Measurements from ENCODE around the gene PRKN.

Gene PRKN

GRCh38 chr6:162165479-162165878 lies 562.1 kb downstream of the PRKN start:
- TF ChIP-seq CTCF (conservative IDR thresholded peaks at IDR 0.05; ENCODE audit: low read depth, low read length): no peak
- no peak overlapping the region for H3K4me2 ChIP-seq

DNA sequence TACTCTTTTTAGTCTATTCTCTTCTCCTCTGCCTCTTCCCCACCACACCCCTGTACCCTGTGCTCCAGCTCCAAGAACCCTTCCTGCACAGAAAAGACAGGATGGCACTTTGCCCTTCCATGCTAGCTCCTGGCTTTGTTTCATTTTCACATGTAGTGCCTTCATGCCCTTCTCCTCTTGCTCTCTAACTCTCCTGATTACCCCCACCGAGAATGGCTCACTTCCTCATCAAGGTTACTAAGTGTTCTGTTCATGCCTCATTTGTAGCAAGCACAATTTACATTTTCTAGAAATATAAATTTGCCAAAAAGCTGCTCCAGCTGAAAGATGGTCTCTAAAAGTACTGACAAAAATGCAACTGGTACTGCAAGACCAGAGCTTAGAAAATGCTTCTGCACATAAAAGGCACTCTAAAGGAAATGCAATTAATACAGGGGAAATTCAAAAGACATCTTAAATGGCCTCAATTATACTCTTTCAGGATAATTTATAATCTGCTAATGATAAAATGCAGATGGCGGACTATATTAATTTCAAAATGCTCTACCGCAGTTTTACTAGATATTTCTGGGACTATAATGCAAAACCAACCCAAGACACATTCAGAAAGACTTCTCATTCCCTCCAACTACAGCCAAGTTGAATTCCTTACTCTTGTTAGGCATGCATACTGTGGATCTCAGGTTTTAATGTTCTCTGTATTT lies 570.2 kb downstream of the PRKN start:
- Histone ChIP-seq H3K4me3 (IDR thresholded peaks at IDR 0.05; ENCODE audit: insufficient read depth, low read depth, low read length) (no peak overlapping the region), H3K27me3 (ENCODE audit: insufficient read depth, low read depth) (no peaks in the 10 kb centered on the region), H3K4me2 (no peak overlapping the region), H3K79me2 (ENCODE audit: insufficient read depth, low read depth) (no peaks in the 10 kb centered on the region), H3K9ac (no peak overlapping the region), H2AFZ (ENCODE audit: low read depth) (no peak overlapping the region), H3K27ac (no peak overlapping the region), H4K20me1 (ENCODE audit: insufficient read depth) (no peaks in the 10 kb centered on the region), H3K4me1 (ENCODE audit: low read depth, poor library complexity, severe bottlenecking) (peaks cover 1% of the 10 kb centered on the region), H3K36me3 (ENCODE audit: insufficient read depth) (no peaks in the 10 kb centered on the region)
- TF ChIP-seq CTCF (conservative IDR thresholded peaks at IDR 0.05; ENCODE audit: low read depth, low read length): no peak

More at GRCh38 chr6:162165479-162165878, 562.1 kb downstream of the PRKN start:
- no peak overlapping the region for H2AFZ ChIP-seq (ENCODE audit: low read depth)
- H3K27me3 ChIP-seq (ENCODE audit: insufficient read depth, low read depth): no peaks in the 10 kb centered on the region
- no peak overlapping the region for H3K27ac ChIP-seq
- H3K4me1 ChIP-seq (ENCODE audit: low read depth, poor library complexity, severe bottlenecking): no peaks in the 10 kb centered on the region
- H4K20me1 ChIP-seq (ENCODE audit: insufficient read depth): no peaks in the 10 kb centered on the region
- H3K9ac ChIP-seq: no peak overlapping the region
- H3K4me3 ChIP-seq (IDR thresholded peaks at IDR 0.05; ENCODE audit: insufficient read depth, low read depth, low read length): no peak overlapping the region
- no peaks in the 10 kb centered on the region for H3K36me3 ChIP-seq (ENCODE audit: insufficient read depth)
- H3K79me2 ChIP-seq (ENCODE audit: insufficient read depth, low read depth): no peaks in the 10 kb centered on the region

- no peak overlapping the region for H3K4me2 ChIP-seq
Observed at GRCh38 chr6:162156146-162156545, 571.4 kb downstream of the PRKN start.

DNA sequence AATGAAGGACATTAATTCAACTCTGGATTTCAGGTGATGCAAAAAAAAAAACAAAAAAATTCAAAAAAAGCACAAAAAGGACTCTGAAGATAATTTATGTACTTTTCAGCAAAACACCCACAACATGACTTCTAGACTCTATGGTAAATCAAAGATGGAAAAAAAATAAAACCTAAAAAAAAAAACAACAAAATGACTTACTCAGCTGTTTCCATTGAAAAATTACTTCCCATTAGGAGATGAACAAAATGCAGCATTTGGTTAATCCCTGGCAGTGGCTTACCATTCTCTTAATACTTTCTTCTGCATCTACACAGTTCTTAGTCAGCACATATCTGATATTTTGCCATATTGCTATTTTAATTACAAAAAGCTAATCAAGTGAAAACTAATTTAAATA lies 572.6 kb downstream of the PRKN start:
- no peak overlapping the region for H3K9ac ChIP-seq
- no peak overlapping the region for H2AFZ ChIP-seq (ENCODE audit: low read depth)
- no peaks in the 10 kb centered on the region for H3K36me3 ChIP-seq (ENCODE audit: insufficient read depth)
- TF ChIP-seq CTCF (conservative IDR thresholded peaks at IDR 0.05; ENCODE audit: low read depth, low read length): no peak
- H3K4me3 ChIP-seq (IDR thresholded peaks at IDR 0.05; ENCODE audit: insufficient read depth, low read depth, low read length): no peak overlapping the region
- H3K27ac ChIP-seq: no peak overlapping the region
- H3K79me2 ChIP-seq (ENCODE audit: insufficient read depth, low read depth): no peaks in the 10 kb centered on the region
- H4K20me1 ChIP-seq (ENCODE audit: insufficient read depth): no peaks in the 10 kb centered on the region
- no peaks in the 10 kb centered on the region for H3K27me3 ChIP-seq (ENCODE audit: insufficient read depth, low read depth)
- peaks cover 22% of the 10 kb centered on the region for H3K4me1 ChIP-seq (ENCODE audit: low read depth, poor library complexity, severe bottlenecking)
- H3K4me2 ChIP-seq: no peak overlapping the region

More at GRCh38 chr6:162156146-162156545, 571.4 kb downstream of the PRKN start:
- no peak overlapping the region for H3K4me3 ChIP-seq (IDR thresholded peaks at IDR 0.05; ENCODE audit: insufficient read depth, low read depth, low read length)
- H3K9ac ChIP-seq: no peak overlapping the region
- TF ChIP-seq CTCF (conservative IDR thresholded peaks at IDR 0.05; ENCODE audit: low read depth, low read length): no peak
- no peaks in the 10 kb centered on the region for H3K79me2 ChIP-seq (ENCODE audit: insufficient read depth, low read depth)
- H3K27me3 ChIP-seq (ENCODE audit: insufficient read depth, low read depth): no peaks in the 10 kb centered on the region
- H3K4me1 ChIP-seq (ENCODE audit: low read depth, poor library complexity, severe bottlenecking): peaks cover 11% of the 10 kb centered on the region
- H3K36me3 ChIP-seq (ENCODE audit: insufficient read depth): no peaks in the 10 kb centered on the region
- no peaks in the 10 kb centered on the region for H4K20me1 ChIP-seq (ENCODE audit: insufficient read depth)
- no peak overlapping the region for H3K27ac ChIP-seq
- no peak overlapping the region for H2AFZ ChIP-seq (ENCODE audit: low read depth)
